ENCODE measurements around the gene SEC24C. TPM values are rescaled to one million over a fixed set of nuclear protein-coding genes. Genes with fewer than 3 reads are reported as not detected.
"Not testable (repeated sequence)": the region's sequence is repeated elsewhere in the genome, so short reads cannot be mapped to it uniquely, and the experiment has no call there.

SEC24C gene
- total RNA-seq, 1 donor from 2014 or later: 112 TPM

- H3K9me3 Mint-ChIP-seq: no peaks in the 10 kb centered on the region
- no peak overlapping the region for H3K4me3 Mint-ChIP-seq
- H3K27ac Mint-ChIP-seq: no peak overlapping the region
- no peak for DNase-seq (ENCODE audit: low spot score)
- H3K27me3 Mint-ChIP-seq (ENCODE audit: insufficient read depth): no peaks in the 10 kb centered on the region
- intact Hi-C loops (cut with micrococcal nuclease): no loop called here
- H3K4me1 Mint-ChIP-seq (ENCODE audit: low read depth): peaks cover 15% of the 10 kb centered on the region
- H3K36me3 Mint-ChIP-seq (ENCODE audit: low read depth): peaks cover 48% of the 10 kb centered on the region
Measured at GRCh38 chr10:73791871-73792400, 47.8 kb downstream of the SEC24C start.

GRCh38 chr10:73793456-73793855 is 49.3 kb downstream of the SEC24C start:
- Mint-ChIP-seq H3K27ac (no peak overlapping the region), H3K27me3 (ENCODE audit: insufficient read depth) (no peaks in the 10 kb centered on the region), H3K36me3 (ENCODE audit: low read depth) (peaks cover 56% of the 10 kb centered on the region), H3K4me3 (no peak overlapping the region), H3K9me3 (no peaks in the 10 kb centered on the region), H3K4me1 (ENCODE audit: low read depth) (peaks cover 2% of the 10 kb centered on the region)
- intact Hi-C loops (cut with micrococcal nuclease): no loop called here
- no peak for DNase-seq (ENCODE audit: low spot score)

GRCh38 chr10:73795491-73795890 is 51.3 kb downstream of the SEC24C start:
- intact Hi-C loops (cut with micrococcal nuclease); H3K27me3 Mint-ChIP-seq (ENCODE audit: insufficient read depth); H3K4me3 Mint-ChIP-seq; H3K4me1 Mint-ChIP-seq (ENCODE audit: low read depth); DNase-seq (ENCODE audit: low spot score); H3K9me3 Mint-ChIP-seq; H3K27ac Mint-ChIP-seq: not testable (repeated sequence)
- peaks cover 52% of the 10 kb centered on the region for H3K36me3 Mint-ChIP-seq (ENCODE audit: low read depth)

GRCh38 chr10:73796035-73796434 is 51.9 kb downstream of the SEC24C start:
- intact Hi-C loops (cut with micrococcal nuclease): not testable (repeated sequence)

GRCh38 chr10:73796766-73797165 is 52.6 kb downstream of the SEC24C start:
- DNase-seq (ENCODE audit: low spot score): no peak
- H3K27ac Mint-ChIP-seq: peak overlapping the region; percentile 58
- no peaks in the 10 kb centered on the region for H3K9me3 Mint-ChIP-seq
- H3K4me1 Mint-ChIP-seq (ENCODE audit: low read depth): no peaks in the 10 kb centered on the region
- H3K36me3 Mint-ChIP-seq (ENCODE audit: low read depth): peaks cover 43% of the 10 kb centered on the region
- H3K27me3 Mint-ChIP-seq (ENCODE audit: insufficient read depth): no peaks in the 10 kb centered on the region
- intact Hi-C loops (cut with micrococcal nuclease): no loop called here
- no peak overlapping the region for H3K4me3 Mint-ChIP-seq

More at GRCh38 chr10:73796035-73796434, 51.9 kb downstream of the SEC24C start:
- peaks cover 49% of the 10 kb centered on the region for H3K36me3 Mint-ChIP-seq (ENCODE audit: low read depth)
- H3K27me3 Mint-ChIP-seq (ENCODE audit: insufficient read depth); DNase-seq (ENCODE audit: low spot score); H3K4me1 Mint-ChIP-seq (ENCODE audit: low read depth); H3K27ac Mint-ChIP-seq; H3K4me3 Mint-ChIP-seq; H3K9me3 Mint-ChIP-seq: not testable (repeated sequence)

- no peaks in the 10 kb centered on the region for H3K4me1 Mint-ChIP-seq (ENCODE audit: low read depth)
- H3K4me3 Mint-ChIP-seq: no peak overlapping the region
- no peaks in the 10 kb centered on the region for H3K9me3 Mint-ChIP-seq
- H3K36me3 Mint-ChIP-seq (ENCODE audit: low read depth): peaks cover 48% of the 10 kb centered on the region
- H3K27me3 Mint-ChIP-seq (ENCODE audit: insufficient read depth): no peaks in the 10 kb centered on the region
- DNase-seq (ENCODE audit: low spot score): no peak
- intact Hi-C loops (cut with micrococcal nuclease): no loop called here
- H3K27ac Mint-ChIP-seq: no peak overlapping the region
Measured at GRCh38 chr10:73797324-73798025, 53.3 kb downstream of the SEC24C start.

- H3K36me3 Mint-ChIP-seq (ENCODE audit: low read depth): peaks cover 53% of the 10 kb centered on the region
- intact Hi-C loops (cut with micrococcal nuclease): no loop called here
- H3K4me1 Mint-ChIP-seq (ENCODE audit: low read depth): no peaks in the 10 kb centered on the region
- no peak overlapping the region for H3K27ac Mint-ChIP-seq
- no peaks in the 10 kb centered on the region for H3K27me3 Mint-ChIP-seq (ENCODE audit: insufficient read depth)
- DNase-seq (ENCODE audit: low spot score): no peak
- H3K4me3 Mint-ChIP-seq: no peak overlapping the region
- no peaks in the 10 kb centered on the region for H3K9me3 Mint-ChIP-seq
Measured at GRCh38 chr10:73798087-73798486, 53.9 kb downstream of the SEC24C start.

- Mint-ChIP-seq H3K9me3 (no peaks in the 10 kb centered on the region), H3K4me3 (no peak overlapping the region), H3K36me3 (ENCODE audit: low read depth) (peaks cover 54% of the 10 kb centered on the region), H3K4me1 (ENCODE audit: low read depth) (peaks cover 8% of the 10 kb centered on the region), H3K27ac (no peak overlapping the region), H3K27me3 (ENCODE audit: insufficient read depth) (no peaks in the 10 kb centered on the region)
- DNase-seq (ENCODE audit: low spot score): no peak
- intact Hi-C loops (cut with micrococcal nuclease): no loop called here
Measured at GRCh38 chr10:73798927-73799560, 54.9 kb downstream of the SEC24C start.

- peaks cover 12% of the 10 kb centered on the region for H3K4me1 Mint-ChIP-seq (ENCODE audit: low read depth)
- intact Hi-C loops (cut with micrococcal nuclease): no loop called here
- no peaks in the 10 kb centered on the region for H3K9me3 Mint-ChIP-seq
- no peaks in the 10 kb centered on the region for H3K27me3 Mint-ChIP-seq (ENCODE audit: insufficient read depth)
- H3K4me3 Mint-ChIP-seq: no peak overlapping the region
- H3K36me3 Mint-ChIP-seq (ENCODE audit: low read depth): peaks cover 52% of the 10 kb centered on the region
- no peak for DNase-seq (ENCODE audit: low spot score)
- H3K27ac Mint-ChIP-seq: peak overlapping the region; percentile 40
Measured at GRCh38 chr10:73799899-73800559, 55.9 kb downstream of the SEC24C start.

GRCh38 chr10:73800560-73801252 is 56.5 kb downstream of the SEC24C start:
- no peak for DNase-seq (ENCODE audit: low spot score)
- intact Hi-C loops (cut with micrococcal nuclease): no loop called here
- no peak overlapping the region for H3K4me3 Mint-ChIP-seq

GRCh38 chr10:73801253-73801590 is 57.0 kb downstream of the SEC24C start:
- H3K36me3 Mint-ChIP-seq (ENCODE audit: low read depth): peaks cover 54% of the 10 kb centered on the region
- no peak overlapping the region for H3K27ac Mint-ChIP-seq
- H3K27me3 Mint-ChIP-seq (ENCODE audit: insufficient read depth): no peaks in the 10 kb centered on the region
- no peak for DNase-seq (ENCODE audit: low spot score)
- no peaks in the 10 kb centered on the region for H3K9me3 Mint-ChIP-seq
- no peak overlapping the region for H3K4me3 Mint-ChIP-seq
- H3K4me1 Mint-ChIP-seq (ENCODE audit: low read depth): peaks cover 21% of the 10 kb centered on the region
- intact Hi-C loops (cut with micrococcal nuclease): no loop called here

More at GRCh38 chr10:73800560-73801252, 56.5 kb downstream of the SEC24C start:
- peaks cover 16% of the 10 kb centered on the region for H3K4me1 Mint-ChIP-seq (ENCODE audit: low read depth)
- no peak overlapping the region for H3K27ac Mint-ChIP-seq
- H3K36me3 Mint-ChIP-seq (ENCODE audit: low read depth): peaks cover 50% of the 10 kb centered on the region
- H3K9me3 Mint-ChIP-seq: no peaks in the 10 kb centered on the region
- no peaks in the 10 kb centered on the region for H3K27me3 Mint-ChIP-seq (ENCODE audit: insufficient read depth)

GRCh38 chr10:73802276-73802991 is 58.3 kb downstream of the SEC24C start:
- H3K27me3 Mint-ChIP-seq (ENCODE audit: insufficient read depth): no peaks in the 10 kb centered on the region
- peaks cover 58% of the 10 kb centered on the region for H3K36me3 Mint-ChIP-seq (ENCODE audit: low read depth)
- intact Hi-C loops (cut with micrococcal nuclease): no loop called here

More at GRCh38 chr10:73802276-73802991, 58.3 kb downstream of the SEC24C start:
- peaks cover 34% of the 10 kb centered on the region for H3K4me1 Mint-ChIP-seq (ENCODE audit: low read depth)
- H3K4me3 Mint-ChIP-seq: no peak overlapping the region
- H3K9me3 Mint-ChIP-seq: no peaks in the 10 kb centered on the region
- no peak for DNase-seq (ENCODE audit: low spot score)
- H3K27ac Mint-ChIP-seq: peak overlapping the region; percentile 56

All from activated T-helper 1 cell treated with anti-CD3 and anti-CD28 coated beads, Interleukin-12 subunit alpha, Interleukin-12 subunit beta, Interleukin-2, Interleukin-4 antibody, amounts not matched to agents 30 ng/mL and 10 ng/mL and 1 ng/mL, durations not matched to agents 14 hours and 24 hours and 36 hours (primary cell).